ENCODE measurements around the gene DNASE1L1.

DNA sequence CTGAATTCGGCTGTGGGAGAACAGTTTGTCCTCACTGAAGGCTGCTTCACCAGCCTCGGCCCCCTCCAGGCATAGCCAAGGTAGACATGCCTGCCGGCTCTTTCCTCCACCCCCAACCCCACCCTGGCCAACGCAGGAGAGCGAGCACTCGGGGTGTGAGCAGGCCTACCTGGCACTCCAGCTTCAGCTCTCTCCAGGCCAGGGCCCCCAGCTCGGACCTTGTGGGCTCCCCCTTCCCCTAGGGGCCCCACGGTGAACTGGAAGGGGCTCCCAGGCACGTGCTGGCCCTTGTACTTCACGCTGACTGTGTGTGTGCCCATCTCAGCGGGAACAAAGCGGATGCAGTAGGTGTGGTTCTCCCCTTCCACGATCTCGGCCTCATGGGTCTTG, 57.0 kb downstream of the DNASE1L1 start:
- TF ChIP-seq GATA2 (IDR thresholded peaks at IDR 0.05; ENCODE audit: low read depth, low read length) (no peak), GATA3 (IDR thresholded peaks at IDR 0.05; ENCODE audit: low read depth, low read length) (no peak)
